ENCODE results near the gene ZNF891. TPM values are rescaled to one million over a fixed set of nuclear protein-coding genes. Genes with fewer than 3 reads are reported as not detected.
A peak's percentile ranks its signal among the peaks of the same experiment; 100 is the strongest.

ZNF891 gene
- 1 to 10 TPM in 1 of 2 donors, under 1 TPM in 1; 0.82 to 1.1 TPM for total RNA-seq

- peaks cover 5 to 73% of the 10 kb centered on the region in 2 donors for H3K9me3 ChIP-seq
- peaks cover 24% of the 10 kb centered on the region for H3K36me3 ChIP-seq
- TF ChIP-seq CTCF (IDR thresholded peaks at IDR 0.05): no peak
- peak within 1 kb of the TSS; percentile 78 to 93 for H3K4me3 ChIP-seq
- peaks cover 0 to 18% of the 10 kb centered on the region in 2 donors for H3K4me1 ChIP-seq
- peak within 1 kb of the TSS; percentile 96 to 98 for H3K27ac ChIP-seq
- peak; percentile 97 for DNase-seq (ENCODE audit: low spot score)
- no peaks in the 10 kb centered on the region for H3K27me3 ChIP-seq
These were observed at the start of gene ZNF891, which contains the start of gene ZNF10 for GRCh38 chr12:133130038-133130807. TSS of gene ZNF891 (minus strand) at chr12:133130274. CDS start at chr12:133121918, 8,356 bp downstream. TSS of gene ZNF10 (plus strand) at chr12:133130627. CDS start at chr12:133144493, 13,866 bp downstream.

DNA sequence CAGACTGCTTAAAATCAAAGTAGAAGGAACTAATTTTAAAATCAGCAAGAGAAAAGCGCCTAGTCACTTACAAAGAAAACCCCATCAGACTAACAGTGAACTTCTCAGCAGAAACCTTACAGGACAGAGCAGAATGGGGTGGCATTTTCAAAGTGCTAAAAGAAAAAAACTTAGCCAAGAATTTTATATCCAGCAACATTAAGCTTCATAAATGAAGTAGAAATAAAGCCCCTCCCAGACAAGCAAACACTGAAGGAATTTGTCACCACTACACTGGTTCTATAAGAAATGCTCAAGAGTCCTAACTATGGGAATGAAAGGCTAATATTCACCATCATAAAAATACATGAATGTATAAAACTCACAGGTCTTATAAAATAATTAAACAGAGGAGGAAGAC, 44.8 kb upstream of the ZNF891 start:
- peaks cover 0 to 49% of the 10 kb centered on the region in 2 donors for H3K9me3 ChIP-seq
- no peak for DNase-seq (ENCODE audit: low spot score)
- TF ChIP-seq CTCF (IDR thresholded peaks at IDR 0.05): no peak
- H3K4me3 ChIP-seq: no peak overlapping the region
- no peak overlapping the region for H3K27ac ChIP-seq
- no peaks in the 10 kb centered on the region for H3K4me1 ChIP-seq
- no peaks in the 10 kb centered on the region for H3K36me3 ChIP-seq
- no peaks in the 10 kb centered on the region for H3K27me3 ChIP-seq

- DNase-seq (ENCODE audit: low spot score): no peak
- H3K27me3 ChIP-seq: no peaks in the 10 kb centered on the region
- no peak for TF ChIP-seq CTCF (IDR thresholded peaks at IDR 0.05)
- H3K36me3 ChIP-seq: no peaks in the 10 kb centered on the region
- H3K27ac ChIP-seq: no peak overlapping the region
- H3K9me3 ChIP-seq: peaks cover 0 to 43% of the 10 kb centered on the region in 2 donors
- H3K4me3 ChIP-seq: no peak overlapping the region
- H3K4me1 ChIP-seq: no peaks in the 10 kb centered on the region
These were observed 42.4 kb upstream of the ZNF891 start for GRCh38 chr12:133172491-133172890.

- H3K36me3 ChIP-seq: no peaks in the 10 kb centered on the region
- no peaks in the 10 kb centered on the region for H3K27me3 ChIP-seq
- no peak overlapping the region for H3K4me3 ChIP-seq
- H3K27ac ChIP-seq: no peak overlapping the region
- TF ChIP-seq CTCF (IDR thresholded peaks at IDR 0.05): no peak
- no peak for DNase-seq (ENCODE audit: low spot score)
- H3K4me1 ChIP-seq: no peaks in the 10 kb centered on the region
- H3K9me3 ChIP-seq: peaks cover 5 to 67% of the 10 kb centered on the region in 2 donors
These were observed 35.7 kb upstream of the ZNF891 start for GRCh38 chr12:133165776-133166175.

DNA sequence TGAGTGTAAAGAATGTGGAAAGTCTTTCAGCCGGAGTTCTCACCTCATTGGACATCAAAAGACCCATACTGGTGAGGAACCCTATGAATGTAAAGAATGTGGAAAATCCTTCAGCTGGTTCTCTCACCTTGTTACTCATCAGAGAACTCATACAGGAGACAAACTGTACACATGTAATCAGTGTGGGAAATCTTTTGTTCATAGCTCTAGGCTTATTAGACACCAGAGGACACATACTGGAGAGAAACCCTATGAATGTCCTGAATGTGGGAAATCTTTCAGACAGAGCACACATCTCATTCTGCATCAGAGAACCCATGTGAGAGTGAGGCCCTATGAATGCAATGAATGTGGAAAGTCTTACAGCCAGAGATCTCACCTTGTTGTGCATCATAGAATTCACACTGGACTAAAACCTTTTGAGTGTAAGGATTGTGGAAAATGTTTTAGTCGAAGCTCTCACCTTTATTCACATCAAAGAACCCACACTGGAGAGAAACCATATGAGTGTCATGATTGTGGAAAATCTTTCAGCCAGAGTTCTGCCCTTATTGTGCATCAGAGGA, 26.1 kb upstream of the ZNF891 start:
- H3K27me3 ChIP-seq: no peaks in the 10 kb centered on the region
- DNase-seq (ENCODE audit: low spot score): no peak
- H3K4me3 ChIP-seq: no peak overlapping the region
- no peak for TF ChIP-seq CTCF (IDR thresholded peaks at IDR 0.05)
- H3K27ac ChIP-seq: no peak overlapping the region
- peaks cover 54 to 100% of the 10 kb centered on the region in 2 donors for H3K9me3 ChIP-seq
- no peaks in the 10 kb centered on the region for H3K4me1 ChIP-seq
- peaks cover 67% of the 10 kb centered on the region for H3K36me3 ChIP-seq

Measured in right atrium auricular region (tissue), 2 donors.